Right lobe of liver (tissue), 6 donors: ENCODE results near the gene WDFY2. TPM values are rescaled to one million over a fixed set of nuclear protein-coding genes. Genes with fewer than 3 reads are reported as not detected.

ENCODE experiments used
- ATAC-seq, 4 donors: fragments of 200-7000 bp; cut with Tn5 transposase; one replicate each; pipeline ENCODE4 v1.9.1; 2020; ENCODE audit warnings: mild to moderate bottlenecking in 4 of 4, moderate library complexity in 4 of 4
- DNase-seq, 3 donors: peaks; one replicate each; pipeline ENCODE4 v3.0.0-alpha.2; 2020
- H3K27ac ChIP-seq, 3 donors: fragments of 200-600 bp; one replicate each; pipeline ENCODE4 v1.8.0; 2022
- H3K27me3 ChIP-seq, 2 donors: fragments of 200-600 bp; one replicate each; pipeline ENCODE4 v1.8.0; 2022
- H3K36me3 ChIP-seq, 4 donors: fragments of 200-600 bp; sonication (generic) in 1 of 4; one replicate each; pipeline versions ENCODE4 v1.5.1 to v1.8.0; 2017 to 2022; ENCODE audit warnings: control low read depth in 1 of 4
- H3K4me1 ChIP-seq, 4 donors: fragments of 200-600 bp; sonication (generic) in 1 of 4; one replicate each; pipeline versions ENCODE4 v1.5.1 to v1.8.0; 2017 to 2022; ENCODE audit warnings: control low read depth in 1 of 4
- H3K4me3 ChIP-seq, 3 donors: fragments of 200-600 bp; one replicate each; pipeline ENCODE4 v1.8.0; 2022
- H3K9me3 ChIP-seq, 4 donors: fragments of 200-600 bp; sonication (generic) in 1 of 4; one replicate each; pipeline versions ENCODE4 v1.5.1 to v1.8.0; 2017 to 2022; ENCODE audit warnings: control low read depth in 1 of 4
- POLR2A ChIP-seq: fragments of 450-650 bp; IDR thresholded peaks from one replicate; pipeline ENCODE4 v1.6.1; 2017; ENCODE audit warnings: antibody characterized with exemption, mild to moderate bottlenecking
- WGBS: methylation state at CpG from one replicate; pipeline ENCODE4 v1.1.6; 2018; ENCODE audit warnings: low coverage, low lambda C conversion rate; ENCODE audit not compliant: insufficient coverage; ENCODE audit errors: missing lambda C conversion rate; 5-methylcytosine and 5-hydroxymethylcytosine counted together
- intact Hi-C, 2 donors: fragments of 100-400 bp; cut with DNase I; formaldehyde crosslinking; loops; one replicate each; pipeline versions ENCODE4 v1.11.2 to v1.14.1; 2022
- total RNA-seq, 6 experiments: library from RNA; depleted of rRNA in 2 of 6; stranded (reverse); fragments of >200 nt in 2 of 6; fragmentation: NEBNext Ultra II Directional in 3 of 6; extraction: Animal tissue kit (Norgen Biotek cat#: 25700) in 3 of 6; gene quantifications; one replicate each; pipeline versions ENCODE4 v1.1.0 to v1.2.4, GENCODE V29; 2016 to 2023
- TF ChIP-seq, protein P1 (sequence below), 4 donors: fragments of 200-600 bp in 3 of 4; fragments of 450-650 bp in 1 of 4; IDR thresholded peaks; one replicate each; pipeline versions ENCODE4 v1.5.1 to v1.8.0; 2016 to 2022; ENCODE audit warnings: antibody characterized with exemption in 4 of 4, mild to moderate bottlenecking in 2 of 4
- donor health status: DM: no; HTN: yes; CAD: no.
- donor health status: DM: no; HTN: no; CAD: no.
- donor health status: DM: no; HTN: no; CAD: no.
- donor health status: DM: no; HTN: yes; CAD: no.
- donor health status: DM: no; HTN: yes; CAD: no.

Gene WDFY2
- total RNA-seq, 6 experiments from 2014 or later, result 4.5 to 12.0 (median 7.3) TPM

- no peak overlapping the region for H3K27ac ChIP-seq
- intact Hi-C loops, result no loop called here
- no peak for DNase-seq
- no peak for ATAC-seq
- no peaks in the 10 kb centered on the region for H3K36me3 ChIP-seq
- no peaks in the 10 kb centered on the region for H3K4me1 ChIP-seq
- no peaks in the 10 kb centered on the region for H3K27me3 ChIP-seq
- WGBS, result 90% methylated on average over 6 of the region's 19 CpGs
- H3K9me3 ChIP-seq, result no peaks in the 10 kb centered on the region
- no peak overlapping the region for H3K4me3 ChIP-seq
- TF ChIP-seq, protein P1, sequence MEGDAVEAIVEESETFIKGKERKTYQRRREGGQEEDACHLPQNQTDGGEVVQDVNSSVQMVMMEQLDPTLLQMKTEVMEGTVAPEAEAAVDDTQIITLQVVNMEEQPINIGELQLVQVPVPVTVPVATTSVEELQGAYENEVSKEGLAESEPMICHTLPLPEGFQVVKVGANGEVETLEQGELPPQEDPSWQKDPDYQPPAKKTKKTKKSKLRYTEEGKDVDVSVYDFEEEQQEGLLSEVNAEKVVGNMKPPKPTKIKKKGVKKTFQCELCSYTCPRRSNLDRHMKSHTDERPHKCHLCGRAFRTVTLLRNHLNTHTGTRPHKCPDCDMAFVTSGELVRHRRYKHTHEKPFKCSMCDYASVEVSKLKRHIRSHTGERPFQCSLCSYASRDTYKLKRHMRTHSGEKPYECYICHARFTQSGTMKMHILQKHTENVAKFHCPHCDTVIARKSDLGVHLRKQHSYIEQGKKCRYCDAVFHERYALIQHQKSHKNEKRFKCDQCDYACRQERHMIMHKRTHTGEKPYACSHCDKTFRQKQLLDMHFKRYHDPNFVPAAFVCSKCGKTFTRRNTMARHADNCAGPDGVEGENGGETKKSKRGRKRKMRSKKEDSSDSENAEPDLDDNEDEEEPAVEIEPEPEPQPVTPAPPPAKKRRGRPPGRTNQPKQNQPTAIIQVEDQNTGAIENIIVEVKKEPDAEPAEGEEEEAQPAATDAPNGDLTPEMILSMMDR (IDR thresholded peaks at IDR 0.05), result no peak
- TF ChIP-seq POLR2A, result no peak
Observed at GRCh38 chr13:51768976-51769375, 184.7 kb downstream of the WDFY2 start.

GRCh38 chr13:51769455-51770127 lies 185.3 kb downstream of the WDFY2 start:
- intact Hi-C loops, result no loop called here
- Histone ChIP-seq H3K27ac (no peak overlapping the region), H3K4me1 (no peaks in the 10 kb centered on the region), H3K4me3 (no peak overlapping the region), H3K9me3 (no peaks in the 10 kb centered on the region), H3K36me3 (no peaks in the 10 kb centered on the region), H3K27me3 (no peaks in the 10 kb centered on the region)
- TF ChIP-seq, protein P1 (IDR thresholded peaks at IDR 0.05), result no peak
- no peak for TF ChIP-seq POLR2A
- peak in 3 of 4 donors; percentile 24 to 58 (median 50) for ATAC-seq
- no peak for DNase-seq
- 69% methylated on average over 6 of the region's 11 CpGs for WGBS

GRCh38 chr13:51770160-51770559 lies 185.9 kb downstream of the WDFY2 start:
- ATAC-seq, result peak in 3 of 4 donors; percentile 31 to 45 (median 42)
- Histone ChIP-seq H3K27ac (peak overlapping the region in 1 of 3 donors; percentile 23), H3K9me3 (no peaks in the 10 kb centered on the region), H3K27me3 (no peaks in the 10 kb centered on the region), H3K4me3 (no peak overlapping the region), H3K36me3 (no peaks in the 10 kb centered on the region), H3K4me1 (no peaks in the 10 kb centered on the region)
- no peak for TF ChIP-seq POLR2A
- TF ChIP-seq, protein P1 (IDR thresholded peaks at IDR 0.05), result no peak
- DNase-seq, result no peak
- WGBS, result 81% methylated on average over 3 of the region's 6 CpGs
- intact Hi-C loops, result no loop called here

DNA sequence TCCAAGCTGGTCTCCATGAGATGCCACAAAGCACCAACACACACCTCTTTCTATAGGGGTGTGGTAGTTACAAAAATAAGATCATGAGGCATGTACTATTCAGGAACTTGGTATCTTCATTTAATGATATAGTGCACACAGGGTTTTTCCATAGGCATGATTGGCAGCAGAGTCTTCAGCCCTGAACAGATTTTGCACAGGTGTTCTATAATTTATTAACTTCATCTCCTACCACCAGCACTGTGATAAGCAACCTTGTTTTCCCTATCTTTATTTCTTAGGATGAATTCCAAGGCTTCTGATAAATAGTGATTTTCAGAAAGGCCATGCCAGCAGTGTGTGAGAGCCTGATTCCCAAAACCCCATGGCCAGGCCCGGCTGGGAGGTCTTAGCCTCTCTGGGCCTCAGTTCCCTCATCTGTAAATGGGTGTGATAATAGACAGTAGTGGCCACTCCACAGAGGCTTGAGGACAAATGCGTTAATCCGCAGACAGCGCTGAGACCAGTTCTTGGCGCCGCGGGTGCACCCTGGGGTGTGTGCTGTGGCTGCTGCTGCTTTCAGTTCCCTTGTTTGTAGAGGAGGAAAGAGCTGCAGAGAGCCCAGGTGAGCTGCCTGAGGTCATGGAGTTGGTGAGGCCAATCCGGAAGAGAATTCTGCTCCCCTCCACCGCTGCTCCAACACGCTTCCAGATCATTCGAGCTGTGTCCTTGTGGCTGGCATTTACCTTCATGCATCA lies 186.6 kb downstream of the WDFY2 start:
- intact Hi-C loops, result no loop called here
- Histone ChIP-seq H3K4me3 (no peak overlapping the region), H3K9me3 (no peaks in the 10 kb centered on the region), H3K36me3 (no peaks in the 10 kb centered on the region), H3K27me3 (no peaks in the 10 kb centered on the region), H3K4me1 (no peaks in the 10 kb centered on the region), H3K27ac (no peak overlapping the region)
- WGBS, result 83% methylated on average over 6 of the region's 11 CpGs
- TF ChIP-seq, protein P1 (IDR thresholded peaks at IDR 0.05), result no peak
- no peak for TF ChIP-seq POLR2A
- DNase-seq (no peak), ATAC-seq (peak in 1 of 4 donors; percentile 4)
